GM12872 (cell line): ENCODE data around the gene ZFYVE28.

ENCODE experiments used
- TF ChIP-seq, protein P1 (sequence below): IDR thresholded peaks from 3 replicates; pipeline ENCODE4 v1.5.1; 2011; ENCODE audit warnings: low read depth, mild to moderate bottlenecking, low read length, moderate library complexity; ENCODE audit not compliant: insufficient read depth

ZFYVE28 gene

GRCh38 chr4:2303121-2303685 lies 115.2 kb downstream of the ZFYVE28 start:
- TF ChIP-seq, protein P1, sequence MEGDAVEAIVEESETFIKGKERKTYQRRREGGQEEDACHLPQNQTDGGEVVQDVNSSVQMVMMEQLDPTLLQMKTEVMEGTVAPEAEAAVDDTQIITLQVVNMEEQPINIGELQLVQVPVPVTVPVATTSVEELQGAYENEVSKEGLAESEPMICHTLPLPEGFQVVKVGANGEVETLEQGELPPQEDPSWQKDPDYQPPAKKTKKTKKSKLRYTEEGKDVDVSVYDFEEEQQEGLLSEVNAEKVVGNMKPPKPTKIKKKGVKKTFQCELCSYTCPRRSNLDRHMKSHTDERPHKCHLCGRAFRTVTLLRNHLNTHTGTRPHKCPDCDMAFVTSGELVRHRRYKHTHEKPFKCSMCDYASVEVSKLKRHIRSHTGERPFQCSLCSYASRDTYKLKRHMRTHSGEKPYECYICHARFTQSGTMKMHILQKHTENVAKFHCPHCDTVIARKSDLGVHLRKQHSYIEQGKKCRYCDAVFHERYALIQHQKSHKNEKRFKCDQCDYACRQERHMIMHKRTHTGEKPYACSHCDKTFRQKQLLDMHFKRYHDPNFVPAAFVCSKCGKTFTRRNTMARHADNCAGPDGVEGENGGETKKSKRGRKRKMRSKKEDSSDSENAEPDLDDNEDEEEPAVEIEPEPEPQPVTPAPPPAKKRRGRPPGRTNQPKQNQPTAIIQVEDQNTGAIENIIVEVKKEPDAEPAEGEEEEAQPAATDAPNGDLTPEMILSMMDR, result no peak

GRCh38 chr4:2302387-2303119 lies 115.9 kb downstream of the ZFYVE28 start:
- TF ChIP-seq, protein P1, result no peak

DNA sequence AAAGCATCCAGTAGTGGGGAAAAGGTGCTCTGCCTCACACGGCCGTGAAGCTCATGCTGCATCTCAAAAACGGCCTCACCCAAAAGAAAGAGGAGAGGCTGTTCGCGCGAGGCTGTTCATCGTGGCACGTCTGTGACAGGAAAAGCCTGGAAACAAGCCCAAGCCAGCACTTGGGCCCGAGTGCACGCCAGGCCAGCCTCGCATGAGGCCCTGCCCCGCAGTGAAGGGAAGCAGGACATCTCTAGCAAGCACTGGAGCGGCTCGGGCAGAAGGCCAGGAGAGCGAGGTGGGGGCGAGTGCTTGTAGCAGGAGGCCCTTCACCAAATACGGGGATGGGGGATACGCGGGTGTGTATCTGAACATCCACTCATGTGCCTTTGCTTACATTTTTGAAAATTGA lies 116.6 kb downstream of the ZFYVE28 start:
- TF ChIP-seq, protein P1, result no peak

DNA sequence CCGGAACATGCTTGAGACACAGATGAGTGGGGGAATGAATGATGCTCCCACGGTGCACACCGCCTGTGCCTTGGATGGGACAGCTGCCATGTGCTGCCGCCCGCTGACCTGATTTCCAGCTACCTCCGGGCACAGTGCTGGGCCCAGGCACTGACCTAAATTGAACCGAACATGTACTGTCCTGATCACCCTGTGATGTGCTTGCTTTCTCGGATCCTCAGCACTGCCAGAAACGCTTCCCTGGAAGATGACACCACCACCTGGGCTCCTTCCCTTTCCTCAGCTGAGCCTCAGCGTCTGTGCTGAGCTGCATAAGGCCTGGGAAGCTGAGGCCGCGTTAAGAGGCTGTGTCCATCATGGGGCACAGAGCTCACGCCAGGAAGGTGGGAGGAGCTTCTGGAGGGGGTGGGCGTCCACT lies 117.2 kb downstream of the ZFYVE28 start:
- TF ChIP-seq, protein P1, result no peak

GRCh38 chr4:2300431-2301224 lies 117.8 kb downstream of the ZFYVE28 start:
- TF ChIP-seq, protein P1, result no peak

DNA sequence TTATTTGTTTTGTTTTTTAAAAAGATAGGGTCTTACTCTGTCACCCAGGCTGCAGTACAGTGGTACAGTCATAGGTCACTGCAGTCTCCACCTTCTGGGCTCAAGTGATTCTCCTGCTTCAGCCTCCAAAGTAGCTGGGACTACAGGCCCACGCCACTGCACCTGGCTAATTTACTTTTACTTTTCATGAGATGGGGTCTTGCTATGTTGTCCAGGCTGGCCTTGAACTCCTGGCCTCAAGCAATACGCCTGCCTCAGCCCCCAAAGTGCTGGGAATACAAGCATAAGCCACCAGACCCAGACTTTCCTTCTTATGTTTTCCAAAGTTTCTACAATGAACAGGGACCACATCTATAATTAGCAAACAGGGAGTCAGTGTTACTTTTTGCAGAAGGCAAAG lies 118.7 kb downstream of the ZFYVE28 start:
- TF ChIP-seq, protein P1, result no peak

DNA sequence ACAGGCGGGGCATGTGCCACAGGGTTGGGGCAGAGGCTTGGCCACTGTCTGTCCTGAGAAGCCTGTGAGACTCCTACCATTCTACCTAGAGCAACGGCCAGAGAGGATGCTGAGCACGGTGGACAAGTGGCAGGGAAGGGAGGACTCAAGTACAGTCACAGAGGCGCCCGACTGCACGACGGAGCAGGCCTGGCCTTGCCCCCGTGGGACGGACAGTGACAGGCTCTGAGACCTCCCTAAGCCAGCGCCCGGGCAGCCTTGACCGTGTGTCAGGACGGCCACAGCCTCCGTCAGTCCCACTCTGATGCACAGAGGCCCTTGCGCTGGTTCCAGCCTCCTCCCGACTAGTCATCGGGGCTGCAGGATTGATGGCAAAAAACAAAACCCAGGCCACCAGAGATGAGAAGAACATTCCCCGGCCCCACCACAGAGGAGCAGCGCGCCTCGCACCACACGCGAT lies 119.9 kb downstream of the ZFYVE28 start:
- TF ChIP-seq, protein P1, result no peak
